ENCODE results near the gene FBXO42. TPM values are rescaled to one million over a fixed set of nuclear protein-coding genes. Genes with fewer than 3 reads are reported as not detected.

Gene FBXO42
- total and polyA plus RNA-seq, 9 of the 15 experiments (the other 6 are each of a cell fraction or from before 2014, with no cell fraction given): 7.2 to 24.8 (median 17.4) TPM

DNA sequence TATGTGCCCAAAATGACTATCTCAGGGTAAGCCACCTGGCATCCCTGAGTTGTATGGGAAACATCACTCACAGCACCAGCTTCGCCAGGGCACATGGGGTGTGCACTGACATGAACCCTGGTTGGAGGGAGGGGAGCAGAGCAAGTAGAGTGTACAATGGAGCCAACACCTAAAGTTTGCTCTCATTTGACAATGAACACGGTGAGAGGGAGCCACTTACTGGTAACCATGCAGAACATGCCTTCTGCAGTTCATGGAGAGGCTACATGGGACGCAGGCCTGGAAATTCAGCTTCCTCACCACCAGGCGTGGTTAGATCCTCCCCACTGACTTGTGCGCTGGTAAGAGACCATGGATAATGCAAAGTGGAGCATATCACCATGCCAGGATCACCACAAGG is 105.3 kb downstream of the FBXO42 start:
- FAIRE-seq (no peak), ATAC-seq (no peak), DNase-seq (ENCODE audit: extremely low read depth in 1 of 4, low spot score in 3 of 4) (no peak)
- Histone ChIP-seq H3K36me3 (ENCODE audit: control insufficient read depth, insufficient read depth, low read length) (peaks cover 46% of the 10 kb centered on the region), H3K9me1 (ENCODE audit: control insufficient read depth, insufficient read depth, low read length) (peaks cover 7% of the 10 kb centered on the region), H4K20me1 (replicated peaks; ENCODE audit: control insufficient read depth, insufficient read depth, low read length) (no peaks in the 10 kb centered on the region), H3K4me3 (no peak overlapping the region), H3K27ac (ENCODE audit: extremely low read depth, low read depth, low read length) (peak overlapping the region; percentile 83; the same call in 1 of the 3 replicates), H3K4me1 (replicated peaks in 1 of 2; ENCODE audit: control insufficient read depth in 2 of 2, insufficient read depth in 2 of 2, low read length in 2 of 2) (peaks cover 17 to 49% of the 10 kb centered on the region in 2 experiments), H3K9me3 (replicated peaks; ENCODE audit: control insufficient read depth, insufficient read depth, low read depth, low read length) (no peaks in the 10 kb centered on the region), H3K9ac (ENCODE audit: insufficient read depth in 1 of 2, low read depth in 2 of 2, low read length in 2 of 2) (no peak overlapping the region; a peak in 1 of 4 replicates), H3K79me2 (ENCODE audit: control insufficient read depth, insufficient read depth, low read length) (peaks cover 6% of the 10 kb centered on the region; the same call in 1 of the 3 replicates), H2AFZ (ENCODE audit: low read depth, low read length) (no peak overlapping the region), H3K27me3 (ENCODE audit: control insufficient read depth in 2 of 2, insufficient read depth in 2 of 2, low read length in 2 of 2) (no peaks in the 10 kb centered on the region), H3K4me2 (ENCODE audit: insufficient read depth, low read length) (no peak overlapping the region)
- intact Hi-C loops (cut with micrococcal nuclease) (loop anchor here (5.0 kb wide), 1 partner anchor 105 kb away; the partner anchor contains the start of gene FBXO42), in situ Hi-C loops (cut with MboI) (no loop called here)
- no TSS peak for BruUV-seq (replicated peaks)
- WGBS (ENCODE audit: insufficient coverage, low coverage, missing lambda C conversion rate): 69% methylated on average over 5 of the region's 5 CpGs
- POLR2A ChIA-PET: interaction anchor here (0.6 to 2.6 kb wide), 6 partner anchors 11 to 369 kb away, joined by 3 to 7 read pairs (median 4); no protein-coding TSS in a partner anchor
- TF ChIP-seq ZFP1 (CRISPR knock-in tag; IDR thresholded peaks at IDR 0.05): no peak
- 0 out of 2 replicates have a peak, but pooled peaks have one; percentile 41 for TF ChIP-seq RHOXF2B (CRISPR knock-in tag; conservative IDR thresholded peaks at IDR 0.05)
- TF ChIP-seq, protein P1, sequence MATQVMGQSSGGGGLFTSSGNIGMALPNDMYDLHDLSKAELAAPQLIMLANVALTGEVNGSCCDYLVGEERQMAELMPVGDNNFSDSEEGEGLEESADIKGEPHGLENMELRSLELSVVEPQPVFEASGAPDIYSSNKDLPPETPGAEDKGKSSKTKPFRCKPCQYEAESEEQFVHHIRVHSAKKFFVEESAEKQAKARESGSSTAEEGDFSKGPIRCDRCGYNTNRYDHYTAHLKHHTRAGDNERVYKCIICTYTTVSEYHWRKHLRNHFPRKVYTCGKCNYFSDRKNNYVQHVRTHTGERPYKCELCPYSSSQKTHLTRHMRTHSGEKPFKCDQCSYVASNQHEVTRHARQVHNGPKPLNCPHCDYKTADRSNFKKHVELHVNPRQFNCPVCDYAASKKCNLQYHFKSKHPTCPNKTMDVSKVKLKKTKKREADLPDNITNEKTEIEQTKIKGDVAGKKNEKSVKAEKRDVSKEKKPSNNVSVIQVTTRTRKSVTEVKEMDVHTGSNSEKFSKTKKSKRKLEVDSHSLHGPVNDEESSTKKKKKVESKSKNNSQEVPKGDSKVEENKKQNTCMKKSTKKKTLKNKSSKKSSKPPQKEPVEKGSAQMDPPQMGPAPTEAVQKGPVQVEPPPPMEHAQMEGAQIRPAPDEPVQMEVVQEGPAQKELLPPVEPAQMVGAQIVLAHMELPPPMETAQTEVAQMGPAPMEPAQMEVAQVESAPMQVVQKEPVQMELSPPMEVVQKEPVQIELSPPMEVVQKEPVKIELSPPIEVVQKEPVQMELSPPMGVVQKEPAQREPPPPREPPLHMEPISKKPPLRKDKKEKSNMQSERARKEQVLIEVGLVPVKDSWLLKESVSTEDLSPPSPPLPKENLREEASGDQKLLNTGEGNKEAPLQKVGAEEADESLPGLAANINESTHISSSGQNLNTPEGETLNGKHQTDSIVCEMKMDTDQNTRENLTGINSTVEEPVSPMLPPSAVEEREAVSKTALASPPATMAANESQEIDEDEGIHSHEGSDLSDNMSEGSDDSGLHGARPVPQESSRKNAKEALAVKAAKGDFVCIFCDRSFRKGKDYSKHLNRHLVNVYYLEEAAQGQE (IDR thresholded peaks at IDR 0.05; ENCODE audit: borderline replicate concordance): no peak
- TF ChIP-seq, protein P1 (CRISPR knock-in tag; IDR thresholded peaks at IDR 0.05; ENCODE audit: low read depth): no peak
- TF ChIP-seq POLR2AphosphoS2 (IDR thresholded peaks at IDR 0.05; ENCODE audit: low read length): 0 out of 2 replicates have a peak, but pooled peaks have one; percentile 42
- TF ChIP-seq ZNF3 (CRISPR knock-in tag; IDR thresholded peaks at IDR 0.05): no peak
- TF ChIP-seq, protein P2, sequence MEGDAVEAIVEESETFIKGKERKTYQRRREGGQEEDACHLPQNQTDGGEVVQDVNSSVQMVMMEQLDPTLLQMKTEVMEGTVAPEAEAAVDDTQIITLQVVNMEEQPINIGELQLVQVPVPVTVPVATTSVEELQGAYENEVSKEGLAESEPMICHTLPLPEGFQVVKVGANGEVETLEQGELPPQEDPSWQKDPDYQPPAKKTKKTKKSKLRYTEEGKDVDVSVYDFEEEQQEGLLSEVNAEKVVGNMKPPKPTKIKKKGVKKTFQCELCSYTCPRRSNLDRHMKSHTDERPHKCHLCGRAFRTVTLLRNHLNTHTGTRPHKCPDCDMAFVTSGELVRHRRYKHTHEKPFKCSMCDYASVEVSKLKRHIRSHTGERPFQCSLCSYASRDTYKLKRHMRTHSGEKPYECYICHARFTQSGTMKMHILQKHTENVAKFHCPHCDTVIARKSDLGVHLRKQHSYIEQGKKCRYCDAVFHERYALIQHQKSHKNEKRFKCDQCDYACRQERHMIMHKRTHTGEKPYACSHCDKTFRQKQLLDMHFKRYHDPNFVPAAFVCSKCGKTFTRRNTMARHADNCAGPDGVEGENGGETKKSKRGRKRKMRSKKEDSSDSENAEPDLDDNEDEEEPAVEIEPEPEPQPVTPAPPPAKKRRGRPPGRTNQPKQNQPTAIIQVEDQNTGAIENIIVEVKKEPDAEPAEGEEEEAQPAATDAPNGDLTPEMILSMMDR (IDR thresholded peaks at IDR 0.05 in 2 of 3, conservative IDR thresholded peaks at IDR 0.05 in 1 of 3; ENCODE audit: insufficient read depth in 2 of 3, low read depth in 1 of 3, low read length in 3 of 3): peak in 2 of 3 experiments; percentile 16 to 19; a peak in 1 of 6 replicates
- CTCF ChIA-PET (ENCODE audit: low intra/inter-chr PET ratio): interaction anchor here (0.6 to 0.7 kb wide), 2 partner anchors 42 to 117 kb away, joined by 3 to 6 read pairs; no protein-coding TSS in a partner anchor

Measured in K562 (cell line).